Hepatocyte (in vitro differentiated cells): Measurements from ENCODE around the gene EFCAB7.

Experiments used
- EZH2 ChIP-seq: fragments of 200-600 bp; sonication (generic); IDR thresholded peaks from 2 replicates; pipeline ENCODE4 v1.6.1; 2016; ENCODE audit warnings: antibody characterized with exemption, mild to moderate bottlenecking, borderline replicate concordance
- EZH2phosphoT487 ChIP-seq: fragments of 200-600 bp; sonication (generic); IDR thresholded peaks from one replicate; pipeline ENCODE4 v1.6.1; 2018; ENCODE audit warnings: antibody characterized with exemption, mild to moderate bottlenecking, low read depth, moderate library complexity; ENCODE audit not compliant: unreplicated experiment, severe bottlenecking
- TF ChIP-seq, protein P1 (sequence below): fragments of 200-600 bp; sonication (generic); IDR thresholded peaks from 2 replicates; pipeline ENCODE4 v1.5.1; 2016; ENCODE audit warnings: antibody characterized with exemption, mild to moderate bottlenecking; ENCODE audit not compliant: poor library complexity

DNA sequence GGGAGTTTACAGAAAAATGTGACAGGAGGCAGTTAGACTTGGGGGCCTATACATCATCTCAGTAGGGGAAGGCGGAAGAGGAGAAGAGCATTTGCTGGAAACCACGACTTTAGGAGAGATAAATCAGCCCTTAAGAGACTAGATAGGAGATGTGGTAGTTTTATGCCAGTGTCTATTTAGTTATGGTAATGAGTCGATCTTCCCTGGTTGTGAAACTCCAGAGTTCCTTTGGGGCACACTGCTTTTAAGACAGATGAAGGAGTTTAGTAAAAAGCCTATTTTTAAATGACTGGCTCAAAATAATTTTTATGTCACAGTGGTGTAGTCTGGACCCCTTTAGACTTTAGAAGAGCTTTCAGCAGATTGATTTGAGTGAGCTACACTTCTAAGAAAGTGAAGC lies 77.7 kb downstream of the EFCAB7 start:
- TF ChIP-seq, protein P1, sequence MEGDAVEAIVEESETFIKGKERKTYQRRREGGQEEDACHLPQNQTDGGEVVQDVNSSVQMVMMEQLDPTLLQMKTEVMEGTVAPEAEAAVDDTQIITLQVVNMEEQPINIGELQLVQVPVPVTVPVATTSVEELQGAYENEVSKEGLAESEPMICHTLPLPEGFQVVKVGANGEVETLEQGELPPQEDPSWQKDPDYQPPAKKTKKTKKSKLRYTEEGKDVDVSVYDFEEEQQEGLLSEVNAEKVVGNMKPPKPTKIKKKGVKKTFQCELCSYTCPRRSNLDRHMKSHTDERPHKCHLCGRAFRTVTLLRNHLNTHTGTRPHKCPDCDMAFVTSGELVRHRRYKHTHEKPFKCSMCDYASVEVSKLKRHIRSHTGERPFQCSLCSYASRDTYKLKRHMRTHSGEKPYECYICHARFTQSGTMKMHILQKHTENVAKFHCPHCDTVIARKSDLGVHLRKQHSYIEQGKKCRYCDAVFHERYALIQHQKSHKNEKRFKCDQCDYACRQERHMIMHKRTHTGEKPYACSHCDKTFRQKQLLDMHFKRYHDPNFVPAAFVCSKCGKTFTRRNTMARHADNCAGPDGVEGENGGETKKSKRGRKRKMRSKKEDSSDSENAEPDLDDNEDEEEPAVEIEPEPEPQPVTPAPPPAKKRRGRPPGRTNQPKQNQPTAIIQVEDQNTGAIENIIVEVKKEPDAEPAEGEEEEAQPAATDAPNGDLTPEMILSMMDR, result no peak
- no peak for TF ChIP-seq EZH2phosphoT487
- TF ChIP-seq EZH2, result no peak
